Natural killer cell treated with Interleukin-12 subunit alpha and Interleukin-12 subunit beta and Interleukin-15 and Interleukin-18, amount 100 ng/mL, for 72 hours (primary cell): ENCODE data around the gene ZIC5. TPM values are rescaled to one million over a fixed set of nuclear protein-coding genes. Genes with fewer than 3 reads are reported as not detected.
A peak's percentile ranks its signal among the peaks of the same experiment; 100 is the strongest.
"Not testable (repeated sequence)": the region's sequence is repeated elsewhere in the genome, so short reads cannot be mapped to it uniquely, and the experiment has no call there.

Experiments
- ATAC-seq, 2 donors: fragments of 150-1000 bp; cut with Tn5 transposase in 1 of 2; sonication (Bioruptor Pico), chemical (Tn5 transposase) in 1 of 2; 2 replicates each; pipeline ENCODE4 v1.10.0; 2021
- DNase-seq: peaks from one replicate; pipeline ENCODE4 v3.0.0; 2022; ENCODE audit warnings: low spot score
- H3K27ac Mint-ChIP-seq, 2 donors: 1 replicate in 1 of 2; 2 replicates in 1 of 2; pipeline ENCODE4 v1.8.0; 2022; ENCODE audit warnings: mixed read lengths in 2 of 2, mild to moderate bottlenecking in 1 of 2, moderate library complexity in 1 of 2
- H3K27me3 Mint-ChIP-seq, 2 donors: 1 replicate in 1 of 2; 2 replicates in 1 of 2; pipeline ENCODE4 v1.8.0; 2022; ENCODE audit warnings: mixed read lengths in 2 of 2
- H3K36me3 Mint-ChIP-seq: one replicate; pipeline ENCODE4 v1.8.0; 2022; ENCODE audit warnings: mixed read lengths
- H3K4me1 Mint-ChIP-seq, 2 donors: 1 replicate in 1 of 2; 2 replicates in 1 of 2; pipeline ENCODE4 v1.8.0; 2022; ENCODE audit warnings: low read depth in 2 of 2, mixed read lengths in 2 of 2, mild to moderate bottlenecking in 1 of 2
- H3K4me3 Mint-ChIP-seq: one replicate; pipeline ENCODE4 v1.8.0; 2022; ENCODE audit warnings: mixed read lengths
- H3K9me3 Mint-ChIP-seq: 2 replicates; pipeline ENCODE4 v1.8.0; 2022; ENCODE audit warnings: mixed read lengths
- total RNA-seq, 2 donors: library from RNA; stranded (reverse); gene quantifications; one replicate each; pipeline ENCODE4 v1.2.3, GENCODE V29; 2022

ZIC5 gene
- total RNA-seq, 2 donors from 2014 or later = not detected

- Mint-ChIP-seq H3K27ac (no peak overlapping the region), H3K36me3 (no peaks in the 10 kb centered on the region)
- DNase-seq = no peak
These were observed 15.7 kb downstream of the ZIC5 start for GRCh38 chr13:99955747-99956472.

GRCh38 chr13:99955107-99955746, 16.3 kb downstream of the ZIC5 start:
- peaks cover 49 to 52% of the 10 kb centered on the region in 2 donors for H3K27me3 Mint-ChIP-seq
- ATAC-seq = no peak
- H3K9me3 Mint-ChIP-seq = no peaks in the 10 kb centered on the region
- H3K36me3 Mint-ChIP-seq = no peaks in the 10 kb centered on the region
- no peak overlapping the region for H3K4me3 Mint-ChIP-seq
- H3K27ac Mint-ChIP-seq = no peak overlapping the region
- DNase-seq = no peak
- peaks cover 0 to 6% of the 10 kb centered on the region in 2 donors for H3K4me1 Mint-ChIP-seq

More at GRCh38 chr13:99955747-99956472, 15.7 kb downstream of the ZIC5 start:
- no peaks in the 10 kb centered on the region for H3K9me3 Mint-ChIP-seq
- peaks cover 0 to 6% of the 10 kb centered on the region in 2 donors for H3K4me1 Mint-ChIP-seq
- peaks cover 51 to 59% of the 10 kb centered on the region in 2 donors for H3K27me3 Mint-ChIP-seq
- no peak for ATAC-seq
- peak overlapping the region; percentile 42 for H3K4me3 Mint-ChIP-seq

GRCh38 chr13:99953138-99953755, 18.3 kb downstream of the ZIC5 start:
- Mint-ChIP-seq H3K4me3 (no peak overlapping the region), H3K27me3 (peaks cover 48 to 50% of the 10 kb centered on the region in 2 donors), H3K27ac (no peak overlapping the region), H3K4me1 (peaks cover 0 to 2% of the 10 kb centered on the region in 2 donors), H3K36me3 (no peaks in the 10 kb centered on the region), H3K9me3 (no peaks in the 10 kb centered on the region)
- no peak for DNase-seq
- no peak for ATAC-seq

- not testable (repeated sequence) for H3K4me3 Mint-ChIP-seq, H3K9me3 Mint-ChIP-seq, H3K36me3 Mint-ChIP-seq, H3K4me1 Mint-ChIP-seq, DNase-seq, ATAC-seq, H3K27ac Mint-ChIP-seq
- H3K27me3 Mint-ChIP-seq = peaks cover 56 to 59% of the 10 kb centered on the region in 2 donors
These were observed 19.9 kb downstream of the ZIC5 start for GRCh38 chr13:99951666-99952065.

- Mint-ChIP-seq H3K27me3 (peaks cover 54 to 61% of the 10 kb centered on the region in 2 donors), H3K4me1 (no peaks in the 10 kb centered on the region), H3K27ac (no peak overlapping the region), H3K36me3 (no peaks in the 10 kb centered on the region), H3K4me3 (no peak overlapping the region), H3K9me3 (no peaks in the 10 kb centered on the region)
- ATAC-seq (no peak), DNase-seq (no peak)
These were observed 21.7 kb downstream of the ZIC5 start for GRCh38 chr13:99949679-99950413.

- Mint-ChIP-seq H3K36me3 (no peaks in the 10 kb centered on the region), H3K27ac (no peak overlapping the region), H3K4me3 (no peak overlapping the region), H3K27me3 (peaks cover 55 to 60% of the 10 kb centered on the region in 2 donors), H3K9me3 (no peaks in the 10 kb centered on the region), H3K4me1 (no peaks in the 10 kb centered on the region)
- ATAC-seq (no peak), DNase-seq (no peak)
These were observed 22.5 kb downstream of the ZIC5 start for GRCh38 chr13:99948907-99949678.

GRCh38 chr13:99948411-99948810, 23.2 kb downstream of the ZIC5 start:
- Mint-ChIP-seq H3K27ac (no peak overlapping the region), H3K36me3 (no peaks in the 10 kb centered on the region), H3K4me3 (no peak overlapping the region), H3K9me3 (no peaks in the 10 kb centered on the region), H3K27me3 (peaks cover 52 to 53% of the 10 kb centered on the region in 2 donors), H3K4me1 (no peaks in the 10 kb centered on the region)
- ATAC-seq (no peak), DNase-seq (no peak)

GRCh38 chr13:99947666-99948065, 23.9 kb downstream of the ZIC5 start:
- Mint-ChIP-seq H3K9me3 (no peaks in the 10 kb centered on the region), H3K27me3 (peaks cover 50% of the 10 kb centered on the region in 2 donors), H3K36me3 (no peaks in the 10 kb centered on the region), H3K4me1 (no peaks in the 10 kb centered on the region), H3K4me3 (no peak overlapping the region), H3K27ac (no peak overlapping the region)
- no peak for ATAC-seq
- no peak for DNase-seq

GRCh38 chr13:99945515-99945914, 26.1 kb downstream of the ZIC5 start:
- not testable (repeated sequence) for H3K27ac Mint-ChIP-seq, DNase-seq, ATAC-seq, H3K9me3 Mint-ChIP-seq, H3K4me1 Mint-ChIP-seq, H3K36me3 Mint-ChIP-seq, H3K4me3 Mint-ChIP-seq
- H3K27me3 Mint-ChIP-seq = peaks cover 51 to 52% of the 10 kb centered on the region in 2 donors

- no peak overlapping the region for H3K4me3 Mint-ChIP-seq
- ATAC-seq (no peak), DNase-seq (no peak)
- no peaks in the 10 kb centered on the region for H3K4me1 Mint-ChIP-seq
- H3K9me3 Mint-ChIP-seq = no peaks in the 10 kb centered on the region
- no peak overlapping the region for H3K27ac Mint-ChIP-seq
- no peaks in the 10 kb centered on the region for H3K36me3 Mint-ChIP-seq
- peaks cover 47 to 49% of the 10 kb centered on the region in 2 donors for H3K27me3 Mint-ChIP-seq
These were observed 27.0 kb downstream of the ZIC5 start for GRCh38 chr13:99944606-99945005.

- Mint-ChIP-seq H3K4me3 (no peak overlapping the region), H3K9me3 (no peaks in the 10 kb centered on the region), H3K27me3 (peaks cover 44% of the 10 kb centered on the region in 2 donors), H3K4me1 (no peaks in the 10 kb centered on the region), H3K27ac (no peak overlapping the region), H3K36me3 (no peaks in the 10 kb centered on the region)
- ATAC-seq (no peak), DNase-seq (no peak)
These were observed 27.5 kb downstream of the ZIC5 start for GRCh38 chr13:99944102-99944501.

GRCh38 chr13:99941911-99942310, 29.7 kb downstream of the ZIC5 start:
- H3K27me3 Mint-ChIP-seq = peaks cover 31 to 34% of the 10 kb centered on the region in 2 donors

GRCh38 chr13:99941086-99941485, 30.5 kb downstream of the ZIC5 start:
- peaks cover 23 to 30% of the 10 kb centered on the region in 2 donors for H3K27me3 Mint-ChIP-seq

More at GRCh38 chr13:99941911-99942310, 29.7 kb downstream of the ZIC5 start:
- H3K4me3 Mint-ChIP-seq = no peak overlapping the region
- no peaks in the 10 kb centered on the region for H3K4me1 Mint-ChIP-seq
- no peak for ATAC-seq
- H3K36me3 Mint-ChIP-seq = no peaks in the 10 kb centered on the region
- H3K9me3 Mint-ChIP-seq = no peaks in the 10 kb centered on the region
- H3K27ac Mint-ChIP-seq = no peak overlapping the region
- DNase-seq = no peak

More at GRCh38 chr13:99941086-99941485, 30.5 kb downstream of the ZIC5 start:
- ATAC-seq = no peak
- no peaks in the 10 kb centered on the region for H3K4me1 Mint-ChIP-seq
- no peaks in the 10 kb centered on the region for H3K9me3 Mint-ChIP-seq
- no peaks in the 10 kb centered on the region for H3K36me3 Mint-ChIP-seq
- H3K27ac Mint-ChIP-seq = no peak overlapping the region
- H3K4me3 Mint-ChIP-seq = no peak overlapping the region
- no peak for DNase-seq
